Muscle layer of colon (tissue), 2 donors: ENCODE results near the gene ALG9.
A peak's percentile ranks its signal among the peaks of the same experiment; 100 is the strongest.

Experiments used
- H3K27ac ChIP-seq: one replicate; pipeline ENCODE4 v1.7.0; 2013; ENCODE audit warnings: low read depth, mild to moderate bottlenecking, low read length, moderate library complexity
- H3K27me3 ChIP-seq, 2 donors: one replicate each; pipeline ENCODE4 v1.7.0; 2013; ENCODE audit warnings: low read length in 2 of 2, mild to moderate bottlenecking in 2 of 2; ENCODE audit not compliant: insufficient read depth in 2 of 2, control insufficient read depth in 1 of 2
- H3K36me3 ChIP-seq: one replicate; pipeline ENCODE4 v1.7.0; 2013; ENCODE audit warnings: mild to moderate bottlenecking, low read length; ENCODE audit not compliant: insufficient read depth
- H3K4me1 ChIP-seq: one replicate; pipeline ENCODE4 v1.7.0; 2013; ENCODE audit warnings: mild to moderate bottlenecking, low read length; ENCODE audit not compliant: insufficient read depth
- H3K4me3 ChIP-seq, 2 donors: one replicate each; pipeline ENCODE4 v1.7.0; 2013; ENCODE audit warnings: low read length in 2 of 2, low read depth in 1 of 2, mild to moderate bottlenecking in 1 of 2, moderate library complexity in 1 of 2
- H3K9ac ChIP-seq: one replicate; pipeline ENCODE4 v1.7.0; 2013; ENCODE audit warnings: low read length
- H3K9me3 ChIP-seq: one replicate; pipeline ENCODE4 v1.7.0; 2013; ENCODE audit warnings: mild to moderate bottlenecking, low read length
- donor health status: abdominal sarcoma.
- donor health status: Adenocarcinoma of cecum.

ALG9 gene

GRCh38 chr11:111829185-111829968 lies 42.0 kb downstream of the ALG9 start:
- Histone ChIP-seq H3K9ac (no peak overlapping the region), H3K27ac (no peak overlapping the region), H3K4me3 (no peak overlapping the region), H3K4me1 (no peaks in the 10 kb centered on the region), H3K9me3 (no peaks in the 10 kb centered on the region), H3K36me3 (peaks cover 9% of the 10 kb centered on the region), H3K27me3 (no peaks in the 10 kb centered on the region)

- Histone ChIP-seq H3K9ac (no peak overlapping the region), H3K27me3 (no peaks in the 10 kb centered on the region), H3K36me3 (peaks cover 8% of the 10 kb centered on the region), H3K9me3 (no peaks in the 10 kb centered on the region), H3K27ac (no peak overlapping the region), H3K4me3 (no peak overlapping the region), H3K4me1 (no peaks in the 10 kb centered on the region)
These were observed 44.9 kb downstream of the ALG9 start for GRCh38 chr11:111826322-111826950.

- H3K9me3 ChIP-seq, result no peaks in the 10 kb centered on the region
- no peak overlapping the region for H3K9ac ChIP-seq
- H3K36me3 ChIP-seq, result no peaks in the 10 kb centered on the region
- H3K4me3 ChIP-seq, result no peak overlapping the region
- no peak overlapping the region for H3K27ac ChIP-seq
- no peaks in the 10 kb centered on the region for H3K27me3 ChIP-seq
- peaks cover 16% of the 10 kb centered on the region for H3K4me1 ChIP-seq
These were observed 47.8 kb downstream of the ALG9 start for GRCh38 chr11:111823629-111824028.

- H3K27ac ChIP-seq, result no peak overlapping the region
- H3K9me3 ChIP-seq, result no peaks in the 10 kb centered on the region
- H3K4me3 ChIP-seq, result no peak overlapping the region
- peaks cover 16% of the 10 kb centered on the region for H3K4me1 ChIP-seq
- H3K9ac ChIP-seq, result no peak overlapping the region
- no peaks in the 10 kb centered on the region for H3K27me3 ChIP-seq
- no peaks in the 10 kb centered on the region for H3K36me3 ChIP-seq
These were observed 48.2 kb downstream of the ALG9 start for GRCh38 chr11:111823131-111823530.

GRCh38 chr11:111819829-111820237 lies 51.5 kb downstream of the ALG9 start:
- no peak overlapping the region for H3K9ac ChIP-seq
- no peaks in the 10 kb centered on the region for H3K27me3 ChIP-seq
- H3K4me3 ChIP-seq, result no peak overlapping the region
- H3K9me3 ChIP-seq, result no peaks in the 10 kb centered on the region
- H3K36me3 ChIP-seq, result no peaks in the 10 kb centered on the region
- H3K27ac ChIP-seq, result peak overlapping the region; percentile 31
- H3K4me1 ChIP-seq, result peaks cover 20% of the 10 kb centered on the region

- H3K36me3 ChIP-seq, result no peaks in the 10 kb centered on the region
- H3K9ac ChIP-seq, result no peak overlapping the region
- no peaks in the 10 kb centered on the region for H3K27me3 ChIP-seq
- no peak overlapping the region for H3K4me3 ChIP-seq
- H3K27ac ChIP-seq, result peak overlapping the region; percentile 31
- no peaks in the 10 kb centered on the region for H3K9me3 ChIP-seq
- H3K4me1 ChIP-seq, result peaks cover 25% of the 10 kb centered on the region
These were observed 52.1 kb downstream of the ALG9 start for GRCh38 chr11:111819161-111819828.

GRCh38 chr11:111815489-111815888 lies 55.9 kb downstream of the ALG9 start:
- peak overlapping the region; percentile 41 for H3K27ac ChIP-seq
- H3K4me3 ChIP-seq, result no peak overlapping the region
- H3K36me3 ChIP-seq, result no peaks in the 10 kb centered on the region

GRCh38 chr11:111814557-111815320 lies 56.6 kb downstream of the ALG9 start:
- H3K4me1 ChIP-seq, result peaks cover 21% of the 10 kb centered on the region
- peak overlapping the region; percentile 41 for H3K27ac ChIP-seq
- no peaks in the 10 kb centered on the region for H3K27me3 ChIP-seq
- no peaks in the 10 kb centered on the region for H3K9me3 ChIP-seq
- no peak overlapping the region for H3K4me3 ChIP-seq
- no peak overlapping the region for H3K9ac ChIP-seq
- H3K36me3 ChIP-seq, result no peaks in the 10 kb centered on the region

More at GRCh38 chr11:111815489-111815888, 55.9 kb downstream of the ALG9 start:
- Histone ChIP-seq H3K9ac (no peak overlapping the region), H3K27me3 (no peaks in the 10 kb centered on the region), H3K9me3 (no peaks in the 10 kb centered on the region), H3K4me1 (peaks cover 29% of the 10 kb centered on the region)

- H3K36me3 ChIP-seq, result peaks cover 4% of the 10 kb centered on the region
- H3K4me3 ChIP-seq, result no peak overlapping the region
- no peaks in the 10 kb centered on the region for H3K9me3 ChIP-seq
- H3K9ac ChIP-seq, result no peak overlapping the region
- H3K4me1 ChIP-seq, result peaks cover 15% of the 10 kb centered on the region
- H3K27me3 ChIP-seq, result no peaks in the 10 kb centered on the region
- no peak overlapping the region for H3K27ac ChIP-seq
These were observed 57.3 kb downstream of the ALG9 start for GRCh38 chr11:111814106-111814505.

- no peak overlapping the region for H3K4me3 ChIP-seq
- H3K27ac ChIP-seq, result no peak overlapping the region
These were observed 59.2 kb downstream of the ALG9 start for GRCh38 chr11:111812211-111812610.

GRCh38 chr11:111811445-111811844 lies 59.9 kb downstream of the ALG9 start:
- H3K27ac ChIP-seq, result no peak overlapping the region
- no peak overlapping the region for H3K4me3 ChIP-seq
- H3K4me1 ChIP-seq, result peaks cover 15% of the 10 kb centered on the region
- peaks cover 15% of the 10 kb centered on the region for H3K36me3 ChIP-seq
- no peaks in the 10 kb centered on the region for H3K9me3 ChIP-seq
- no peak overlapping the region for H3K9ac ChIP-seq
- no peaks in the 10 kb centered on the region for H3K27me3 ChIP-seq

More at GRCh38 chr11:111812211-111812610, 59.2 kb downstream of the ALG9 start:
- Histone ChIP-seq H3K9ac (no peak overlapping the region), H3K9me3 (no peaks in the 10 kb centered on the region), H3K4me1 (peaks cover 15% of the 10 kb centered on the region), H3K36me3 (peaks cover 15% of the 10 kb centered on the region), H3K27me3 (no peaks in the 10 kb centered on the region)
